Stomach (tissue), 4 donors: Measurements from ENCODE around the gene GPI.

ENCODE experiments used
- POLR2A ChIP-seq, 4 donors: fragments of 450-650 bp; IDR thresholded peaks; one replicate each; pipeline ENCODE4 v1.6.1; 2016; ENCODE audit warnings: antibody characterized with exemption in 4 of 4, control low read depth in 2 of 4, mild to moderate bottlenecking in 1 of 4, moderate library complexity in 1 of 4
- TF ChIP-seq, protein P1 (sequence below), 7 experiments: fragments of 450-650 bp in 4 of 7; fragments of 200-600 bp in 3 of 7; sonication (generic) in 3 of 7; IDR thresholded peaks; one replicate each; pipeline ENCODE4 v1.5.1; 2016 to 2019; ENCODE audit warnings: antibody characterized with exemption in 7 of 7, control low read depth in 2 of 7, mild to moderate bottlenecking in 1 of 7

DNA sequence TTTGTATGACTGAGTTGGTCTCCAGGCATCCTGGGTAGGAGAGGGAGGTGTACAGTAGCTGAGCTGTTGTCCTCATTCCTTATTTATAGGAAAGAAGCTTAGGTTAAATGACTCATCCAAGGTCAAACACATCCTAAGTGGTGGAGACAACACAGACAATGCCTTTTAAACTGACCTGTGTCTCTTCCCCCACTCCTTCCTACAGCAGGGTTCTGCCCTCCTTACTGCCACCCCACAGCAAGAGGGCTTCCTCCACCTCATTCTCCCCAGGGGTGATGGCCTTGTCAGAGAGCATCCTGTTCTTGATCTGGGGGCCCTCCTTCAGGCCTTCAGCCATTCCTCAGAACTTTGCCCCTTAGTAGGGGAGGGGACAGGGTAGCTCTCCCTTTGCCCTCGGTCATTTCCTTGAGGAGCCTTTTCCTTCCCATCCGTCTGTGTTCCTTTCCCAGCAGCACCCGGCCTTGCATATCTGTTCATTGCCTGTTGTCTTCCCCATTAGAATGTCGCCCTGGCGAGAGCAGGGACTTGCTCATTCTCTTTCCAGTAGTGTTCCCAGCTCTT, 48.2 kb upstream of the GPI start:
- TF ChIP-seq, protein P1, sequence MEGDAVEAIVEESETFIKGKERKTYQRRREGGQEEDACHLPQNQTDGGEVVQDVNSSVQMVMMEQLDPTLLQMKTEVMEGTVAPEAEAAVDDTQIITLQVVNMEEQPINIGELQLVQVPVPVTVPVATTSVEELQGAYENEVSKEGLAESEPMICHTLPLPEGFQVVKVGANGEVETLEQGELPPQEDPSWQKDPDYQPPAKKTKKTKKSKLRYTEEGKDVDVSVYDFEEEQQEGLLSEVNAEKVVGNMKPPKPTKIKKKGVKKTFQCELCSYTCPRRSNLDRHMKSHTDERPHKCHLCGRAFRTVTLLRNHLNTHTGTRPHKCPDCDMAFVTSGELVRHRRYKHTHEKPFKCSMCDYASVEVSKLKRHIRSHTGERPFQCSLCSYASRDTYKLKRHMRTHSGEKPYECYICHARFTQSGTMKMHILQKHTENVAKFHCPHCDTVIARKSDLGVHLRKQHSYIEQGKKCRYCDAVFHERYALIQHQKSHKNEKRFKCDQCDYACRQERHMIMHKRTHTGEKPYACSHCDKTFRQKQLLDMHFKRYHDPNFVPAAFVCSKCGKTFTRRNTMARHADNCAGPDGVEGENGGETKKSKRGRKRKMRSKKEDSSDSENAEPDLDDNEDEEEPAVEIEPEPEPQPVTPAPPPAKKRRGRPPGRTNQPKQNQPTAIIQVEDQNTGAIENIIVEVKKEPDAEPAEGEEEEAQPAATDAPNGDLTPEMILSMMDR (IDR thresholded peaks at IDR 0.05): no peak
- TF ChIP-seq POLR2A (IDR thresholded peaks at IDR 0.05): no peak
